Measurements from ENCODE around the gene POLRMT. TPM values are rescaled to one million over a fixed set of nuclear protein-coding genes. Genes with fewer than 3 reads are reported as not detected.

Gene POLRMT
- total RNA-seq, 2 donors from 2014 or later, result 34.7 to 106 TPM

- peaks cover 31% of the 10 kb centered on the region for H3K4me1 ChIP-seq (replicated peaks)
- H3K27me3 ChIP-seq (replicated peaks; ENCODE audit: insufficient read depth), result no peaks in the 10 kb centered on the region
- no peaks in the 10 kb centered on the region for H3K36me3 ChIP-seq
- H3K27ac ChIP-seq, result no peak overlapping the region
- intact Hi-C loops (cut with DNase I), result no loop called here
- no peak for DNase-seq (ENCODE audit: low spot score)
- WGBS, result 88% methylated on average over 19 of the region's 19 CpGs
- TF ChIP-seq POLR2AphosphoS5 (IDR thresholded peaks at IDR 0.05) (no peak), POLR2A (IDR thresholded peaks at IDR 0.05) (no peak), CTCF (IDR thresholded peaks at IDR 0.05) (no peak)
- H3K4me3 ChIP-seq, result no peak overlapping the region
- no peaks in the 10 kb centered on the region for H3K9me3 ChIP-seq
These were observed 24.3 kb upstream of the POLRMT start for GRCh38 chr19:657611-658010.

- Histone ChIP-seq H3K36me3 (no peaks in the 10 kb centered on the region), H3K9me3 (no peaks in the 10 kb centered on the region), H3K4me3 (no peak overlapping the region), H3K27ac (no peak overlapping the region), H3K27me3 (replicated peaks; ENCODE audit: insufficient read depth) (no peaks in the 10 kb centered on the region), H3K4me1 (replicated peaks) (peaks cover 31% of the 10 kb centered on the region)
- no peak for DNase-seq (ENCODE audit: low spot score)
- intact Hi-C loops (cut with DNase I), result no loop called here
- WGBS, result 88% methylated on average over 40 of the region's 43 CpGs
- TF ChIP-seq POLR2AphosphoS5 (IDR thresholded peaks at IDR 0.05) (no peak), CTCF (IDR thresholded peaks at IDR 0.05) (no peak), POLR2A (IDR thresholded peaks at IDR 0.05) (no peak)
These were observed 23.6 kb upstream of the POLRMT start for GRCh38 chr19:656751-657559.

GRCh38 chr19:655691-656090 is 22.4 kb upstream of the POLRMT start:
- no peak overlapping the region for H3K27ac ChIP-seq
- intact Hi-C loops (cut with DNase I), result no loop called here
- no peaks in the 10 kb centered on the region for H3K9me3 ChIP-seq
- H3K4me1 ChIP-seq (replicated peaks), result peaks cover 18% of the 10 kb centered on the region
- no peak overlapping the region for H3K4me3 ChIP-seq
- TF ChIP-seq CTCF (IDR thresholded peaks at IDR 0.05) (no peak), POLR2AphosphoS5 (IDR thresholded peaks at IDR 0.05) (no peak), POLR2A (IDR thresholded peaks at IDR 0.05) (no peak)
- no peak for DNase-seq (ENCODE audit: low spot score)
- 69% methylated on average over 17 of the region's 17 CpGs for WGBS
- H3K36me3 ChIP-seq, result peaks cover 0 to 6% of the 10 kb centered on the region in 2 donors
- H3K27me3 ChIP-seq (replicated peaks; ENCODE audit: insufficient read depth), result no peaks in the 10 kb centered on the region

GRCh38 chr19:653425-653824 is 20.1 kb upstream of the POLRMT start:
- H3K36me3 ChIP-seq, result peaks cover 0 to 6% of the 10 kb centered on the region in 2 donors
- H3K27me3 ChIP-seq (replicated peaks; ENCODE audit: insufficient read depth), result no peaks in the 10 kb centered on the region
- no peak for DNase-seq (ENCODE audit: low spot score)
- intact Hi-C loops (cut with DNase I), result no loop called here
- 86% methylated on average over 17 of the region's 17 CpGs for WGBS
- H3K9me3 ChIP-seq, result no peaks in the 10 kb centered on the region
- TF ChIP-seq POLR2AphosphoS5 (IDR thresholded peaks at IDR 0.05) (no peak), POLR2A (IDR thresholded peaks at IDR 0.05) (no peak), CTCF (IDR thresholded peaks at IDR 0.05) (no peak)
- H3K27ac ChIP-seq, result no peak overlapping the region
- H3K4me1 ChIP-seq (replicated peaks), result no peaks in the 10 kb centered on the region
- H3K4me3 ChIP-seq, result no peak overlapping the region

Measured in prostate gland (tissue), 2 donors.